Right lobe of liver (tissue), 6 donors: ENCODE results near the gene WTIP. TPM values are rescaled to one million over a fixed set of nuclear protein-coding genes. Genes with fewer than 3 reads are reported as not detected.

Experiments
- ATAC-seq, 4 donors: fragments of 200-7000 bp; cut with Tn5 transposase; one replicate each; pipeline ENCODE4 v1.9.1; 2020; ENCODE audit warnings: mild to moderate bottlenecking in 4 of 4, moderate library complexity in 4 of 4
- DNase-seq, 3 donors: peaks; one replicate each; pipeline ENCODE4 v3.0.0-alpha.2; 2020
- H3K27ac ChIP-seq, 3 donors: fragments of 200-600 bp; one replicate each; pipeline ENCODE4 v1.8.0; 2022
- H3K27me3 ChIP-seq, 2 donors: fragments of 200-600 bp; one replicate each; pipeline ENCODE4 v1.8.0; 2022
- H3K36me3 ChIP-seq, 4 donors: fragments of 200-600 bp; sonication (generic) in 1 of 4; one replicate each; pipeline versions ENCODE4 v1.5.1 to v1.8.0; 2017 to 2022; ENCODE audit warnings: control low read depth in 1 of 4
- H3K4me1 ChIP-seq, 4 donors: fragments of 200-600 bp; sonication (generic) in 1 of 4; one replicate each; pipeline versions ENCODE4 v1.5.1 to v1.8.0; 2017 to 2022; ENCODE audit warnings: control low read depth in 1 of 4
- H3K4me3 ChIP-seq, 3 donors: fragments of 200-600 bp; one replicate each; pipeline ENCODE4 v1.8.0; 2022
- H3K9me3 ChIP-seq, 4 donors: fragments of 200-600 bp; sonication (generic) in 1 of 4; one replicate each; pipeline versions ENCODE4 v1.5.1 to v1.8.0; 2017 to 2022; ENCODE audit warnings: control low read depth in 1 of 4
- CTCF ChIP-seq, 4 donors: fragments of 200-600 bp in 3 of 4; fragments of 450-650 bp in 1 of 4; IDR thresholded peaks; one replicate each; pipeline versions ENCODE4 v1.5.1 to v1.8.0; 2016 to 2022; ENCODE audit warnings: antibody characterized with exemption in 4 of 4, mild to moderate bottlenecking in 2 of 4
- POLR2A ChIP-seq: fragments of 450-650 bp; IDR thresholded peaks from one replicate; pipeline ENCODE4 v1.6.1; 2017; ENCODE audit warnings: antibody characterized with exemption, mild to moderate bottlenecking
- WGBS: methylation state at CpG from one replicate; pipeline ENCODE4 v1.1.6; 2018; ENCODE audit warnings: low coverage, low lambda C conversion rate; ENCODE audit not compliant: insufficient coverage; ENCODE audit errors: missing lambda C conversion rate; 5-methylcytosine and 5-hydroxymethylcytosine counted together
- intact Hi-C, 2 donors: fragments of 100-400 bp; cut with DNase I; formaldehyde crosslinking; loops; one replicate each; pipeline versions ENCODE4 v1.11.2 to v1.14.1; 2022
- long read RNA-seq: library from polyadenylated mRNA; unstranded; transcript quantifications from one replicate; pipeline ENCODE4 v2.0.0, GENCODE V29; 2019
- total RNA-seq, 6 experiments: library from RNA; depleted of rRNA in 2 of 6; stranded (reverse); fragments of >200 nt in 2 of 6; fragmentation: NEBNext Ultra II Directional in 3 of 6; extraction: Animal tissue kit (Norgen Biotek cat#: 25700) in 3 of 6; gene quantifications; one replicate each; pipeline versions ENCODE4 v1.1.0 to v1.2.4, GENCODE V29; 2016 to 2023
- donor health status: DM: no; HTN: yes; CAD: no.
- donor health status: DM: no; HTN: no; CAD: no.
- donor health status: DM: no; HTN: no; CAD: no.
- donor health status: DM: no; HTN: yes; CAD: no.
- donor health status: DM: no; HTN: yes; CAD: no.

Gene WTIP
- 1 to 10 TPM in 4 of 6 experiments, under 1 TPM in 2; 0.19 to 1.8 (median 1.3) TPM for total RNA-seq
- long read RNA-seq = 0 reads

DNA sequence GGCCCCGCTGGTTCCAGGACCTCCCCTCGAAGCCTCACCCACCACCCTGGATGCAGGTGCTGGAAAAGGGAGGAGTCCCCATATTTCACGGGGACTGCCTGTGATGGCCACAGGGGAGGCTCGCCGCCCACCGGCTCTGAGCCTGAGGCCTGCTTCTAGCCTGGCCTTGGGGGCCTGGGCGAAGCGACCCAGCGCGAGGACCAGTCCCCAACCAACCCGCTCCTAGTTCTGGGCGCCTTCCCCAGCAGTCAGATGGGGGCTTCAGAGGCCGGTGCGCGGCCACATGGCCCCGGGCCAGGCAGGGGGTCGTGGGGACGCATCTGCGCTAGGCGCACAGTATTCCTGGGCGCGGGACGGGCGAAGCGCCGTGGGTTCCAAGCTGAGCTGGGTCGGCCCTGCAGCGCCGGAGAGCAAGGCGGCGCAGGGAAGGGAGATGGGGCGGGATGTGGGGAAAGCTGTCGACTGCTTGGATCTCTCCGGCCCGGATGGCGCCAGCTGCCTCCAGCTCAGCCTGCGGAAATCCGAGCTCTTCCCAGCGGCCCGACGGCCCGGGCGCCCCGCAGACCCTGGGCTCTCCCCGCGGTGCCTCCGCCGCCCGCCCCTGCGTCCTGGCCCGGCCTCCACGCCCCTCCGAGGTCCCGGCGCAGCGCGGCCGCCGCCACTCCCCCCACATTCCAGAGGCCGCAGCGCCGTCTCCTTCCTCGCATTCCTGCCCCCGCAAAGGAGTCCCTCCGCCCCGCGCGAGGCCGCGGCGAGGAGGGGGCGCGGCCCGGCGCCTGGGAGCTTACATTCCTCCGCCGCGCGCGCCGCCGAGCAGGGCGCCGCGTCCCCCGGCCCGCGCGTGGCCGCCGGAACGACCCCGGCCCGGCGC lies at the start of gene WTIP:
Gene WTIP (plus strand): TSS at position 788 of the 871 bp plus-strand sequence. CDS start 217 bp downstream, outside the sequence.
- H3K4me1 ChIP-seq = no peaks in the 10 kb centered on the region
- 7% methylated on average over 10 of the region's 95 CpGs for WGBS
- peaks cover 0 to 10% of the 10 kb centered on the region in 2 donors for H3K27me3 ChIP-seq
- H3K9me3 ChIP-seq = no peaks in the 10 kb centered on the region
- TF ChIP-seq POLR2A (no peak), CTCF (IDR thresholded peaks at IDR 0.05) (no peak)
- DNase-seq = peak in 2 of 3 donors; percentile 57 to 66
- H3K36me3 ChIP-seq = no peaks in the 10 kb centered on the region
- peak; percentile 65 to 81 (median 75) for ATAC-seq
- intact Hi-C loops = no loop called here
- peak within 1 kb of the TSS; percentile 36 to 67 (median 40) for H3K27ac ChIP-seq
- H3K4me3 ChIP-seq = peak within 1 kb of the TSS; percentile 29 to 46 (median 31)

DNA sequence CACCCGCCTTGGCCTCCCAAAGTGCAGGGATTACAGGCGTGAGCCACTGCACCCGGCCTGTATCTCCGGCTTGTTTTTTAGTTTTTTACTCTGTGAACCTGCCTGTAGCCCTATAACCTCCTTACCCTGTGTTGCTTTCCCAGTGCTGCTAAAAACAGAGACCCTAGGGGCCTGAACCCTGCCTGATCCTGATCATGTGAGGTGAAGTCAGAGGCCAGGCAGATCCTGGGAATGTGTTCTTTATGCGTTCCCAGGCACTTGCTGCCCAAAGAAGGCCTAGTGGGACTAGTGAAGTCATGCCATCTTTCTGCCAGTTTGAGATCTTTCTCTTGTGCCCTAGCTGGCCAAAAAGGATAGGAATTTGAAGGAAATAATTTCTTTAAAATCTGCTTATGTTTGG lies 48.8 kb upstream of the WTIP start:
- Histone ChIP-seq H3K27ac (no peak overlapping the region), H3K27me3 (no peaks in the 10 kb centered on the region), H3K4me1 (peaks cover 0 to 18% (median 4%) of the 10 kb centered on the region in 4 donors), H3K4me3 (no peak overlapping the region), H3K36me3 (peaks cover 0 to 44% (median 8%) of the 10 kb centered on the region in 4 donors), H3K9me3 (no peaks in the 10 kb centered on the region)
- TF ChIP-seq CTCF (IDR thresholded peaks at IDR 0.05) (no peak), POLR2A (no peak)
- intact Hi-C loops = no loop called here
- 84% methylated on average over 5 of the region's 5 CpGs for WGBS
- ATAC-seq (no peak), DNase-seq (no peak)

- ATAC-seq (no peak), DNase-seq (no peak)
- no peak overlapping the region for H3K4me3 ChIP-seq
- peaks cover 0 to 3% (median 0%) of the 10 kb centered on the region in 4 donors for H3K4me1 ChIP-seq
- H3K9me3 ChIP-seq = no peaks in the 10 kb centered on the region
- intact Hi-C loops = no loop called here
- no peak overlapping the region for H3K27ac ChIP-seq
- TF ChIP-seq CTCF (IDR thresholded peaks at IDR 0.05) (no peak), POLR2A (no peak)
- 91% methylated on average over 3 of the region's 3 CpGs for WGBS
- no peaks in the 10 kb centered on the region for H3K27me3 ChIP-seq
- H3K36me3 ChIP-seq = peaks cover 0 to 76% (median 14%) of the 10 kb centered on the region in 4 donors
Measured at GRCh38 chr19:34436716-34437115, 44.8 kb upstream of the WTIP start.

DNA sequence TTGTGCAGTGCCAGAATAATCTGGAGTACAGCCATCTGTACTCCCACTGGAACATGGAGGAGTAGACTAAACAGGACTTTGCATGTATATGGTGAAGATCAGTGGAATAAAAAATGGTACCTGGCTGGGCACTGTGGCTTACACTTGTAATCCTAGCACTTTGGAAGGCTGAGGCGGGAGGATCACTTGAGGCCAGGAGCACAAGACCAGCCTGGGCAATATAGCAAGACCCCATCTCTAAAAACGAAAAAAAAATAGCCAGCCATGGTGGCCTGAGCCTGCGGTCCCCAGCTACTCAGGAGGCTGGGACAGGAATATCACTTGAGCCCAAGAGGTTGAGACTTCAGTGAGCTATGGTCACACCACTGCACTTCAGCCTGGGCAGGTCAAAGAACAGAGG lies 33.4 kb upstream of the WTIP start:
- no peak for TF ChIP-seq CTCF (IDR thresholded peaks at IDR 0.05)
- TF ChIP-seq POLR2A = no peak
- Histone ChIP-seq H3K4me3 (no peak overlapping the region), H3K27me3 (no peaks in the 10 kb centered on the region), H3K4me1 (no peaks in the 10 kb centered on the region), H3K9me3 (no peaks in the 10 kb centered on the region), H3K27ac (no peak overlapping the region), H3K36me3 (peaks cover 3 to 77% (median 23%) of the 10 kb centered on the region in 4 donors)
- no peak for ATAC-seq
- WGBS = 86% methylated on average over 1 of the region's 3 CpGs
- DNase-seq = no peak
- intact Hi-C loops = no loop called here
